Measurements from ENCODE around the gene CBX5.
A peak's percentile ranks its signal among the peaks of the same experiment; 100 is the strongest.

CBX5 gene

GRCh38 chr12:54222609-54223008, 57.3 kb downstream of the CBX5 start:
- no peak for DNase-seq (ENCODE audit: low read depth)

- DNase-seq (ENCODE audit: low read depth) = no peak
Measured at GRCh38 chr12:54221402-54221984, 58.4 kb downstream of the CBX5 start.

- DNase-seq (ENCODE audit: low read depth) = no peak
Measured at GRCh38 chr12:54220567-54220966, 59.4 kb downstream of the CBX5 start.

GRCh38 chr12:54220092-54220557, 59.8 kb downstream of the CBX5 start:
- DNase-seq (ENCODE audit: low read depth) = peak; percentile 41

- DNase-seq (ENCODE audit: low read depth) = no peak
Measured at GRCh38 chr12:54217774-54218241, 62.1 kb downstream of the CBX5 start.

- DNase-seq (ENCODE audit: low read depth) = peak; percentile 69
Measured at GRCh38 chr12:54216797-54217661, 62.9 kb downstream of the CBX5 start.

GRCh38 chr12:54215989-54216796, 63.7 kb downstream of the CBX5 start:
- no peak for DNase-seq (ENCODE audit: low read depth)

- peak; percentile 83 for DNase-seq (ENCODE audit: low read depth)
Measured at GRCh38 chr12:54214553-54215406, 65.1 kb downstream of the CBX5 start.

GRCh38 chr12:54213079-54213478, 66.8 kb downstream of the CBX5 start:
- no peak for DNase-seq (ENCODE audit: low read depth)

GRCh38 chr12:54211920-54212319, 68.0 kb downstream of the CBX5 start:
- no peak for DNase-seq (ENCODE audit: low read depth)

- no peak for DNase-seq (ENCODE audit: low read depth)
Measured at GRCh38 chr12:54210400-54210790, 69.5 kb downstream of the CBX5 start.

- no peak for DNase-seq (ENCODE audit: low read depth)
Measured at GRCh38 chr12:54208591-54208990, 71.3 kb downstream of the CBX5 start.

- DNase-seq (ENCODE audit: low read depth) = no peak
Measured at GRCh38 chr12:54207539-54208294, 72.2 kb downstream of the CBX5 start.

GRCh38 chr12:54206791-54207190, 73.1 kb downstream of the CBX5 start:
- DNase-seq (ENCODE audit: low read depth) = no peak

- no peak for DNase-seq (ENCODE audit: low read depth)
Measured at GRCh38 chr12:54204316-54204715, 75.6 kb downstream of the CBX5 start.

- no peak for DNase-seq (ENCODE audit: low read depth)
Measured at GRCh38 chr12:54201001-54201794, 78.7 kb downstream of the CBX5 start.

- DNase-seq (ENCODE audit: low read depth) = no peak
Measured at GRCh38 chr12:54200412-54200811, 79.5 kb downstream of the CBX5 start.

GRCh38 chr12:54199917-54200316, 80.0 kb downstream of the CBX5 start:
- DNase-seq (ENCODE audit: low read depth) = no peak

GRCh38 chr12:54199034-54199433, 80.9 kb downstream of the CBX5 start:
- no peak for DNase-seq (ENCODE audit: low read depth)

GRCh38 chr12:54197431-54197909, 82.5 kb downstream of the CBX5 start:
- DNase-seq (ENCODE audit: low read depth) = no peak
